Measurements from ENCODE around the gene GPR68. TPM values are rescaled to one million over a fixed set of nuclear protein-coding genes. Genes with fewer than 3 reads are reported as not detected.
A peak's percentile ranks its signal among the peaks of the same experiment; 100 is the strongest.

GPR68 gene
- total RNA-seq, 1 experiment from 2014 or later: 0.28 TPM

GRCh38 chr14:91272341-91273272 is 28.1 kb upstream of the GPR68 start:
- BruUV-seq (replicated peaks): no TSS peak
- ATAC-seq (no peak), DNase-seq (ENCODE audit: low read depth, low spot score) (no peak)
- Histone ChIP-seq H3K27me3 (ENCODE audit: control insufficient read depth, insufficient read depth, low read length) (no peaks in the 10 kb centered on the region), H3K9me3 (ENCODE audit: control insufficient read depth, insufficient read depth, low read depth, low read length) (no peaks in the 10 kb centered on the region), H3K4me1 (ENCODE audit: control insufficient read depth, insufficient read depth, low read length) (no peaks in the 10 kb centered on the region), H3K4me3 (ENCODE audit: low read depth in 2 of 2, low read length in 2 of 2) (no peak overlapping the region), H3K27ac (ENCODE audit: low read length) (no peak overlapping the region), H3K36me3 (ENCODE audit: control insufficient read depth, insufficient read depth, low read length) (no peaks in the 10 kb centered on the region)
- ChIA-PET CTCF (no interaction called here), POLR2A (no interaction called here)
- TF ChIP-seq SIN3A (IDR thresholded peaks at IDR 0.05; ENCODE audit: borderline replicate concordance, insufficient read depth, low read depth, low read length) (no peak), TCF7L2 (IDR thresholded peaks at IDR 0.05; ENCODE audit: low read depth, low read length) (no peak), REST (IDR thresholded peaks at IDR 0.05; ENCODE audit: insufficient read depth in 1 of 2, low read depth in 2 of 2, low read length in 1 of 2) (no peak)
- intact Hi-C loops (cut with micrococcal nuclease; ENCODE audit: unreplicated experiment): no loop called here
- in situ Hi-C loops (cut with HindIII; ENCODE audit: low pct_unique_long_range_greater_than_20kb, low sequenced_read_pairs): no loop called here

- TSS peak; percentile 80 for BruUV-seq (replicated peaks)
- ATAC-seq (no peak), DNase-seq (ENCODE audit: low read depth, low spot score) (no peak)
- TF ChIP-seq TCF7L2 (IDR thresholded peaks at IDR 0.05; ENCODE audit: low read depth, low read length) (no peak), SIN3A (IDR thresholded peaks at IDR 0.05; ENCODE audit: borderline replicate concordance, insufficient read depth, low read depth, low read length) (no peak), REST (IDR thresholded peaks at IDR 0.05; ENCODE audit: insufficient read depth in 1 of 2, low read depth in 2 of 2, low read length in 1 of 2) (no peak), POLR2AphosphoS5 (IDR thresholded peaks at IDR 0.05; ENCODE audit: low read depth, low read length) (no peak)
- TF ChIP-seq, protein P1, sequence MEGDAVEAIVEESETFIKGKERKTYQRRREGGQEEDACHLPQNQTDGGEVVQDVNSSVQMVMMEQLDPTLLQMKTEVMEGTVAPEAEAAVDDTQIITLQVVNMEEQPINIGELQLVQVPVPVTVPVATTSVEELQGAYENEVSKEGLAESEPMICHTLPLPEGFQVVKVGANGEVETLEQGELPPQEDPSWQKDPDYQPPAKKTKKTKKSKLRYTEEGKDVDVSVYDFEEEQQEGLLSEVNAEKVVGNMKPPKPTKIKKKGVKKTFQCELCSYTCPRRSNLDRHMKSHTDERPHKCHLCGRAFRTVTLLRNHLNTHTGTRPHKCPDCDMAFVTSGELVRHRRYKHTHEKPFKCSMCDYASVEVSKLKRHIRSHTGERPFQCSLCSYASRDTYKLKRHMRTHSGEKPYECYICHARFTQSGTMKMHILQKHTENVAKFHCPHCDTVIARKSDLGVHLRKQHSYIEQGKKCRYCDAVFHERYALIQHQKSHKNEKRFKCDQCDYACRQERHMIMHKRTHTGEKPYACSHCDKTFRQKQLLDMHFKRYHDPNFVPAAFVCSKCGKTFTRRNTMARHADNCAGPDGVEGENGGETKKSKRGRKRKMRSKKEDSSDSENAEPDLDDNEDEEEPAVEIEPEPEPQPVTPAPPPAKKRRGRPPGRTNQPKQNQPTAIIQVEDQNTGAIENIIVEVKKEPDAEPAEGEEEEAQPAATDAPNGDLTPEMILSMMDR (IDR thresholded peaks at IDR 0.05): no peak
- in situ Hi-C loops (cut with HindIII; ENCODE audit: low pct_unique_long_range_greater_than_20kb, low sequenced_read_pairs) (no loop called here), intact Hi-C loops (cut with micrococcal nuclease; ENCODE audit: unreplicated experiment) (no loop called here)
- Histone ChIP-seq H3K27me3 (ENCODE audit: control insufficient read depth, insufficient read depth, low read length) (no peaks in the 10 kb centered on the region), H3K4me3 (ENCODE audit: low read depth in 2 of 2, low read length in 2 of 2) (no peak overlapping the region), H3K9me3 (ENCODE audit: control insufficient read depth, insufficient read depth, low read depth, low read length) (no peaks in the 10 kb centered on the region), H3K36me3 (ENCODE audit: control insufficient read depth, insufficient read depth, low read length) (no peaks in the 10 kb centered on the region), H3K4me1 (ENCODE audit: control insufficient read depth, insufficient read depth, low read length) (no peaks in the 10 kb centered on the region), H3K27ac (ENCODE audit: low read length) (no peak overlapping the region)
- ChIA-PET POLR2A (no interaction called here), CTCF (no interaction called here)
These were observed 27.1 kb upstream of the GPR68 start for GRCh38 chr14:91271639-91272038.

All from Panc1 (cell line).